ENCODE data around the gene PTPRG.

PTPRG gene

GRCh38 chr3:61631108-61631769 is 69.9 kb downstream of the PTPRG start:
- H3K4me3 ChIP-seq (replicated peaks; ENCODE audit: low read depth, low read length) = no peak overlapping the region
- DNase-seq (ENCODE audit: extremely low read depth, low read depth) = no peak
- no peak for TF ChIP-seq CTCF (IDR thresholded peaks at IDR 0.05; ENCODE audit: low read depth, low read length, missing control alignments)

- no peak for TF ChIP-seq CTCF (IDR thresholded peaks at IDR 0.05; ENCODE audit: low read depth, low read length, missing control alignments)
- no peak for DNase-seq (ENCODE audit: extremely low read depth, low read depth)
Measured at GRCh38 chr3:61632568-61633175, 71.3 kb downstream of the PTPRG start.

GRCh38 chr3:61634678-61635077 is 73.3 kb downstream of the PTPRG start:
- no peak for TF ChIP-seq CTCF (IDR thresholded peaks at IDR 0.05; ENCODE audit: low read depth, low read length, missing control alignments)
- H3K4me3 ChIP-seq (replicated peaks; ENCODE audit: low read depth, low read length) = no peak overlapping the region
- DNase-seq (ENCODE audit: extremely low read depth, low read depth) = no peak

More at GRCh38 chr3:61632568-61633175, 71.3 kb downstream of the PTPRG start:
- no peak overlapping the region for H3K4me3 ChIP-seq (replicated peaks; ENCODE audit: low read depth, low read length)

- no peak for DNase-seq (ENCODE audit: extremely low read depth, low read depth)
- TF ChIP-seq CTCF (IDR thresholded peaks at IDR 0.05; ENCODE audit: low read depth, low read length, missing control alignments) = no peak
- no peak overlapping the region for H3K4me3 ChIP-seq (replicated peaks; ENCODE audit: low read depth, low read length)
Measured at GRCh38 chr3:61637088-61638051, 76.0 kb downstream of the PTPRG start.

GRCh38 chr3:61638741-61639140 is 77.4 kb downstream of the PTPRG start:
- H3K4me3 ChIP-seq (replicated peaks; ENCODE audit: low read depth, low read length) = no peak overlapping the region
- DNase-seq (ENCODE audit: extremely low read depth, low read depth) = no peak
- TF ChIP-seq CTCF (IDR thresholded peaks at IDR 0.05; ENCODE audit: low read depth, low read length, missing control alignments) = no peak

GRCh38 chr3:61639991-61640390 is 78.6 kb downstream of the PTPRG start:
- TF ChIP-seq CTCF (IDR thresholded peaks at IDR 0.05; ENCODE audit: low read depth, low read length, missing control alignments) = no peak
- no peak overlapping the region for H3K4me3 ChIP-seq (replicated peaks; ENCODE audit: low read depth, low read length)
- DNase-seq (ENCODE audit: extremely low read depth, low read depth) = no peak
